SW480 (cell line): ENCODE data around the gene PLD6.
"Not testable (repeated sequence)": the region's sequence is repeated elsewhere in the genome, so short reads cannot be mapped to it uniquely, and the experiment has no call there.

Source experiments
- DNase-seq: peaks from one replicate; pipeline ENCODE4 v3.0.0-alpha.2; 2016; ENCODE audit warnings: low spot score

The PLD6 gene

GRCh38 chr17:17200831-17201230 lies 5.3 kb downstream of the PLD6 start:
- no peak for DNase-seq

- DNase-seq, result no peak
Observed at GRCh38 chr17:17200311-17200710, 5.8 kb downstream of the PLD6 start.

GRCh38 chr17:17198281-17198680 lies 7.9 kb downstream of the PLD6 start:
- no peak for DNase-seq

- DNase-seq, result no peak
Observed at GRCh38 chr17:17196776-17197175, 9.4 kb downstream of the PLD6 start.

- not testable (repeated sequence) for DNase-seq
Observed at GRCh38 chr17:17195466-17195865, 10.7 kb downstream of the PLD6 start.

- DNase-seq, result no peak
Observed at GRCh38 chr17:17191961-17192381, 14.2 kb downstream of the PLD6 start.

GRCh38 chr17:17191346-17191792 lies 14.8 kb downstream of the PLD6 start:
- no peak for DNase-seq

- no peak for DNase-seq
Observed at GRCh38 chr17:17190188-17190587, 15.9 kb downstream of the PLD6 start.

GRCh38 chr17:17189559-17189958 lies 16.6 kb downstream of the PLD6 start:
- DNase-seq, result no peak

GRCh38 chr17:17188586-17188985 lies 17.5 kb downstream of the PLD6 start:
- DNase-seq, result no peak

- DNase-seq, result no peak
Observed at GRCh38 chr17:17186551-17187505, 19.3 kb downstream of the PLD6 start.

GRCh38 chr17:17186051-17186450 lies 20.1 kb downstream of the PLD6 start:
- DNase-seq, result no peak

- not testable (repeated sequence) for DNase-seq
Observed at GRCh38 chr17:17184985-17185757, 21.0 kb downstream of the PLD6 start.

GRCh38 chr17:17183744-17184143 lies 22.4 kb downstream of the PLD6 start:
- DNase-seq, result no peak

- DNase-seq, result no peak
Observed at GRCh38 chr17:17182598-17183136, 23.5 kb downstream of the PLD6 start.

- DNase-seq, result no peak
Observed at GRCh38 chr17:17181666-17182597, 24.2 kb downstream of the PLD6 start.

GRCh38 chr17:17180741-17181525 lies 25.2 kb downstream of the PLD6 start:
- no peak for DNase-seq

GRCh38 chr17:17180141-17180603 lies 26.0 kb downstream of the PLD6 start:
- DNase-seq, result no peak

- no peak for DNase-seq
Observed at GRCh38 chr17:17179371-17179827, 26.7 kb downstream of the PLD6 start.

- no peak for DNase-seq
Observed at GRCh38 chr17:17177176-17177575, 29.0 kb downstream of the PLD6 start.
